OCI-LY7 (cell line): ENCODE measurements around the gene MRPL48.

Experiments used
- EZH2phosphoT487 ChIP-seq: fragments of 200-600 bp; sonication (generic); IDR thresholded peaks from 2 replicates; pipeline ENCODE4 v1.6.1; 2018; ENCODE audit warnings: low read depth, borderline replicate concordance, mild to moderate bottlenecking, mixed run types, antibody characterized with exemption, low read length, moderate library complexity, mixed read lengths
- TF ChIP-seq, protein P1 (sequence below): fragments of 200-600 bp; sonication (generic); conservative IDR thresholded peaks from 2 replicates; pipeline ENCODE4 v1.5.1; 2014; ENCODE audit warnings: mild to moderate bottlenecking, antibody characterized with exemption, low read length, moderate library complexity, mixed read lengths

DNA sequence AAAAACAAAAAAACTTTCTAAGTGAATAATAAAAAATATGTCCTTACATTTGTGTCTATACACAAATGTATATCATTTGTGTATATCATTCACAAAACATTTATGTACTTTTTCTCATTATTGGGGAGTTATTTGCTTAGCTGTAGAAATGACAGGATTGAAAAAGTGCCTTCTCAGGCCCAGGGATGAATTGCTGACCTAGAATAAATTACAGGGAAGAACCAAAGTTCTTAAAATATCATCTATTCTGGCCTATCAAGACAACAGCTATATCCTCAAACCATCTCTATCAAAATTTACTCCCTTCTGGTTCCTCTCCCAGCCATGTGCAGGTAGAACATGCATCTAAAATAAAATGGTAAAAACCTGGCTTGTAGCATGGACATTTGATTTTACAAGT is 24.9 kb upstream of the MRPL48 start:
- TF ChIP-seq, protein P1, sequence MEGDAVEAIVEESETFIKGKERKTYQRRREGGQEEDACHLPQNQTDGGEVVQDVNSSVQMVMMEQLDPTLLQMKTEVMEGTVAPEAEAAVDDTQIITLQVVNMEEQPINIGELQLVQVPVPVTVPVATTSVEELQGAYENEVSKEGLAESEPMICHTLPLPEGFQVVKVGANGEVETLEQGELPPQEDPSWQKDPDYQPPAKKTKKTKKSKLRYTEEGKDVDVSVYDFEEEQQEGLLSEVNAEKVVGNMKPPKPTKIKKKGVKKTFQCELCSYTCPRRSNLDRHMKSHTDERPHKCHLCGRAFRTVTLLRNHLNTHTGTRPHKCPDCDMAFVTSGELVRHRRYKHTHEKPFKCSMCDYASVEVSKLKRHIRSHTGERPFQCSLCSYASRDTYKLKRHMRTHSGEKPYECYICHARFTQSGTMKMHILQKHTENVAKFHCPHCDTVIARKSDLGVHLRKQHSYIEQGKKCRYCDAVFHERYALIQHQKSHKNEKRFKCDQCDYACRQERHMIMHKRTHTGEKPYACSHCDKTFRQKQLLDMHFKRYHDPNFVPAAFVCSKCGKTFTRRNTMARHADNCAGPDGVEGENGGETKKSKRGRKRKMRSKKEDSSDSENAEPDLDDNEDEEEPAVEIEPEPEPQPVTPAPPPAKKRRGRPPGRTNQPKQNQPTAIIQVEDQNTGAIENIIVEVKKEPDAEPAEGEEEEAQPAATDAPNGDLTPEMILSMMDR: no peak
- no peak for TF ChIP-seq EZH2phosphoT487
